Uterus (tissue), 4 donors: ENCODE data around the gene TAF13. TPM values are rescaled to one million over a fixed set of nuclear protein-coding genes. Genes with fewer than 3 reads are reported as not detected.

ENCODE experiments used
- DNase-seq, 2 donors: peaks; one replicate each; pipeline ENCODE4 v3.0.0-alpha.2; 2019 to 2020
- H3K27ac ChIP-seq, 2 donors: fragments of 200-600 bp; sonication (generic); 1 replicate in 1 of 2; 2 replicates in 1 of 2; pipeline ENCODE4 v1.5.1; 2016 to 2018
- H3K27me3 ChIP-seq, 2 donors: fragments of 200-600 bp; sonication (generic); one replicate each; pipeline ENCODE4 v1.5.1; 2018 to 2019; ENCODE audit warnings: control low read depth in 1 of 2
- H3K36me3 ChIP-seq, 2 donors: fragments of 200-600 bp; sonication (generic); one replicate each; pipeline ENCODE4 v1.5.1; 2019; ENCODE audit warnings: control low read depth in 1 of 2
- H3K4me1 ChIP-seq, 2 donors: fragments of 200-600 bp; sonication (generic); one replicate each; pipeline ENCODE4 v1.5.1; 2018 to 2019; ENCODE audit warnings: control low read depth in 1 of 2
- H3K4me3 ChIP-seq, 2 donors: fragments of 200-600 bp; sonication (generic); 1 replicate in 1 of 2; 2 replicates in 1 of 2; pipeline ENCODE4 v1.5.1; 2018 to 2019; ENCODE audit warnings: mild to moderate bottlenecking in 1 of 2
- H3K9me3 ChIP-seq, 2 donors: fragments of 200-600 bp; sonication (generic); one replicate each; pipeline ENCODE4 v1.5.1; 2019; ENCODE audit warnings: control low read depth in 1 of 2
- POLR2A ChIP-seq, 2 donors: fragments of 450-650 bp; IDR thresholded peaks; one replicate each; pipeline ENCODE4 v1.6.1; 2016; ENCODE audit warnings: antibody characterized with exemption in 2 of 2, mild to moderate bottlenecking in 1 of 2, moderate library complexity in 1 of 2
- intact Hi-C: fragments of 100-400 bp; cut with DNase I; formaldehyde crosslinking; loops from one replicate; pipeline ENCODE4 v1.15.1; 2023; ENCODE audit warnings: low total_unique reads
- total RNA-seq, 4 donors: library from RNA; depleted of rRNA in 3 of 4; stranded (reverse); fragments of >200 nt in 3 of 4; gene quantifications; one replicate each; pipeline versions ENCODE4 v1.1.0 to v1.2.4, GENCODE V29; 2014 to 2023
- TF ChIP-seq, protein P1 (sequence below), 4 experiments: fragments of 200-600 bp in 2 of 4; fragments of 450-650 bp in 2 of 4; sonication (generic) in 2 of 4; IDR thresholded peaks; one replicate each; pipeline ENCODE4 v1.5.1; 2016 to 2019; ENCODE audit warnings: antibody characterized with exemption in 4 of 4, mild to moderate bottlenecking in 2 of 4, moderate library complexity in 1 of 4
- donor health status: DM: yes; HTN: yes; CAD: no.

The TAF13 gene
- total RNA-seq, 4 donors from 2014 or later: 2.0 to 56.3 (median 25.7) TPM

DNA sequence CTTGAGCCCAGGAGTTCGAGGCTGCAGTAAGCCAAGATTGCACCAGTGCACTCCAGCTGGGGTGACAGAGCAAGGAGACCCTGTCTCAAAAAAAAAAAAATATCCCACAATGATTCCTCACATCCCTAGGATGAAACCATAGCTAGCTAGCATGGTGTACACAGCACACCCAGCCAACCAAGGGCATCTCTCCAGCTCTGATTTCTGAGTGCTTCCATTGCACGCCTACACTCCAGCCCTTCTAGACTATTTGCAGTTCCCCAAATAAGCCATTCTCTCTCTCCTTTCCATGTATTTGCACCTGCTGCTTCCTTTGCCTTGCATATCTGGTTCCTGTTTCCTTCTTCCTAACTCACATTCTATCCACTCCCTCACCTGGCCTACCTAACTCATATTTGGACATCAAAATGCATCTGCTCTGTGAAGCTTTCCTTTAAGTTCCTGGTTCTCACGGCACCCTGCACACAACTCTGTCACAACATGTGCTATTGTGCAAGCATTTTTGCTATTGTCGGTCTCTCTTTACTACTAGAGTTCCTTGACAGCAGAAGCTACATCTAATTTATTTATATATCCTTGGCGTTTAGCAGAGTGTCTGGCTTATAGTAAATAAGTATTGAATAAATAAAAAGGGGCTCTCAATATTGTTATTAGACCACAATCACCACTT is 35.7 kb upstream of the TAF13 start:
- Histone ChIP-seq H3K27me3 (peaks cover 3 to 15% of the 10 kb centered on the region in 2 donors), H3K4me1 (peaks cover 0 to 4% of the 10 kb centered on the region in 2 donors), H3K4me3 (no peak overlapping the region), H3K9me3 (no peaks in the 10 kb centered on the region), H3K36me3 (no peaks in the 10 kb centered on the region), H3K27ac (no peak overlapping the region)
- TF ChIP-seq, protein P1, sequence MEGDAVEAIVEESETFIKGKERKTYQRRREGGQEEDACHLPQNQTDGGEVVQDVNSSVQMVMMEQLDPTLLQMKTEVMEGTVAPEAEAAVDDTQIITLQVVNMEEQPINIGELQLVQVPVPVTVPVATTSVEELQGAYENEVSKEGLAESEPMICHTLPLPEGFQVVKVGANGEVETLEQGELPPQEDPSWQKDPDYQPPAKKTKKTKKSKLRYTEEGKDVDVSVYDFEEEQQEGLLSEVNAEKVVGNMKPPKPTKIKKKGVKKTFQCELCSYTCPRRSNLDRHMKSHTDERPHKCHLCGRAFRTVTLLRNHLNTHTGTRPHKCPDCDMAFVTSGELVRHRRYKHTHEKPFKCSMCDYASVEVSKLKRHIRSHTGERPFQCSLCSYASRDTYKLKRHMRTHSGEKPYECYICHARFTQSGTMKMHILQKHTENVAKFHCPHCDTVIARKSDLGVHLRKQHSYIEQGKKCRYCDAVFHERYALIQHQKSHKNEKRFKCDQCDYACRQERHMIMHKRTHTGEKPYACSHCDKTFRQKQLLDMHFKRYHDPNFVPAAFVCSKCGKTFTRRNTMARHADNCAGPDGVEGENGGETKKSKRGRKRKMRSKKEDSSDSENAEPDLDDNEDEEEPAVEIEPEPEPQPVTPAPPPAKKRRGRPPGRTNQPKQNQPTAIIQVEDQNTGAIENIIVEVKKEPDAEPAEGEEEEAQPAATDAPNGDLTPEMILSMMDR (IDR thresholded peaks at IDR 0.05): no peak
- no peak for TF ChIP-seq POLR2A (IDR thresholded peaks at IDR 0.05)
- intact Hi-C loops: no loop called here
- no peak for DNase-seq

DNA sequence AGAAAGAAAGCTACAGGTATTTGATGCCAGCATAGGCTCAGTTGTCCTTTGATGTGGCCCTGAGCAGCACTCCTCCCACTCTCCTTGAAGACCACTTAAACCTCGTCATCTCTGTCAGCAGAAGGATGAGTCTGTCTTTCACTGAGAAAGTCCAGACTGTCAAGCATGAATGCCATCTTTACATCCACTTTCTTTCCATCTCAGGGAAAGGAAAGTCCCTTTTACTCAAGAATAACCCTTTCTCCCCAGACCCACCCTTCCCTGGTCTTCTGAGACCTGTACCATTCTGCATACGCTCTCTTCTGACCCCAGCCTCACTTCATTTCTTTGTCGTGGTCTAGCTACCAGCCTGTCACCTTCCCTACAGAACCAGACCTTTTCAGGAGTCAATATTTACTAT is 34.1 kb upstream of the TAF13 start:
- H3K4me3 ChIP-seq: no peak overlapping the region
- no peaks in the 10 kb centered on the region for H3K9me3 ChIP-seq
- no peak overlapping the region for H3K27ac ChIP-seq
- no peak for TF ChIP-seq POLR2A (IDR thresholded peaks at IDR 0.05)
- TF ChIP-seq, protein P1 (IDR thresholded peaks at IDR 0.05): no peak
- H3K4me1 ChIP-seq: peaks cover 0 to 4% of the 10 kb centered on the region in 2 donors
- no peak for DNase-seq
- intact Hi-C loops: no loop called here
- peaks cover 3 to 10% of the 10 kb centered on the region in 2 donors for H3K27me3 ChIP-seq
- H3K36me3 ChIP-seq: no peaks in the 10 kb centered on the region

DNA sequence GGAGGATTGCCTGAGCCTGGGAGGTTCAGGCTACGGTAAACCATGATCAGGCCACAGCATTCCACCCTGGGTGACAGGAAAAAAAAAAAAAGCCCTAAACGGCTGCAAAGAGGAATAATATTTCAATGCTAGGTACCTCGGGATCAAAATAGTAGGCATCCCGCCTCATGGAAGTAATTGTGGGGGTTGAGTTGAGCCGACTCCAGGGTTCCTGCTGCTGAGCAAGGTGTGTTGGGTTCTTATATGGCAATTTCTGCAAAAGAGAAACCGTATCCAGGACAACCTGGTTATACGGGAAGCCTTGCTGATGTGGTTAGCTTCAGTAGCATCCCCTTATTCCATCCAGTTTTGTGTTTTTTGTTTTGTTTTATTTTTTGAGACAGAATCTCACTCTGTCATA is 32.0 kb upstream of the TAF13 start:
- TF ChIP-seq POLR2A (IDR thresholded peaks at IDR 0.05): no peak
- TF ChIP-seq, protein P1 (IDR thresholded peaks at IDR 0.05): no peak
- Histone ChIP-seq H3K27me3 (no peaks in the 10 kb centered on the region), H3K4me3 (no peak overlapping the region), H3K36me3 (no peaks in the 10 kb centered on the region), H3K9me3 (no peaks in the 10 kb centered on the region), H3K27ac (no peak overlapping the region), H3K4me1 (no peaks in the 10 kb centered on the region)
- no peak for DNase-seq
- intact Hi-C loops: no loop called here

DNA sequence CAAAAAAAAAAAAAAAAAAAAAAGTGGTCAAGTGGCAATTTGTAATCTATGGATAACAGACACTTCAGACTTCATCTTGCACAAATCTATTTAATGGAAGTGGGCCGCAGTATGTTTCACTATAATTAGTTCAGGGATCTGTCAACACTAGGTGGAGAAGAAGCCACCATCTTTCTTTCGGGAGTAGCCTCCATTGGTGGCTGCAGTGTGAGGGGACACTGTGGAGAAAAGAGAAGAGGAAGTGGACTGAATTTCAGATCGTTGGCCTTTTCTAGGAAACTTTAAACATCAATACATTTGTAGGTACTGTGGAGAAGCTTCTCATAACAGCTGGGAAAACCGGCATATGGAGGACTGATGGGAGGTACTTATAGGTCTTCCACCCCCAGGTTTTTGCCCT is 30.1 kb upstream of the TAF13 start:
- no peak for TF ChIP-seq POLR2A (IDR thresholded peaks at IDR 0.05)
- TF ChIP-seq, protein P1 (IDR thresholded peaks at IDR 0.05): no peak
- H3K36me3 ChIP-seq: no peaks in the 10 kb centered on the region
- H3K9me3 ChIP-seq: no peaks in the 10 kb centered on the region
- H3K4me1 ChIP-seq: no peaks in the 10 kb centered on the region
- no peaks in the 10 kb centered on the region for H3K27me3 ChIP-seq
- no peak overlapping the region for H3K27ac ChIP-seq
- intact Hi-C loops: no loop called here
- H3K4me3 ChIP-seq: no peak overlapping the region
- DNase-seq: no peak

DNA sequence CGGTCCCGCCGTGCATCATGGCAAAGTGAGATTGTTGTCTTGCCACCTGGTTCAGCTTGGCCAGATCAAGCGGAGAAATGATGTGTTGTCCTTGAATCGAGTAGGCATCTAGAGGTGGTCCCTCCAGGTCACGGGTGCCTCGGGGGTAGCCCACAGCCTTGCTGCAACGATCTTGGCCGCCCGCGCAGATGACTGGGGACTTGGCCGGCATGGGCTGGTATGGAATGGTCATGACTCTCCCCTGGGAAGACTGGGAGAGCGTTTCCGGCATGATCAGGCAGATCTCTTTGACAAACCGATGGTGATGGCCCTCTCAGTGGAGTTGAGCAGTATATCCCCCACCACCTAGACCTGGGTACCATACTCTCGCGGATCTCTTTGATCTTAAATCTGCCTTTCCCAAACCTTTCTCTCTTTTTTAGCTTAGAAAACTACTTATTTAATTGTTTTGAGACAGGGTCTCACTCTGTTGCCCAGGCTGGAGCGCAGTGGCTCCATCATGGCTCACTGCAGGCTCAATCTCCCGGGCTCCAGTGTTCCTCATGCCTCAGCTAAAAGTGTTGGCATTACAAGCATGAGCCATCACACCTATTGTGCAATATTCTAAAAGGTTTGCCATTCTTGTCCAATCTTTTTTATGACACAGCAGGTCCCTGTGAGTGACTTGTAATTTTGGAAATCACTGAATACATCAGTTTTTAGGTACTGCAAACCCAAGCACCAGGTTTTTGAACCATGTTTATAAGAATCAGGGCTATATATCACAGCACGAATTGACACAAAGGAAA is 28.8 kb upstream of the TAF13 start:
- Histone ChIP-seq H3K9me3 (no peaks in the 10 kb centered on the region), H3K27ac (no peak overlapping the region), H3K4me1 (peaks cover 0 to under 1% of the 10 kb centered on the region in 2 donors), H3K27me3 (no peaks in the 10 kb centered on the region), H3K36me3 (no peaks in the 10 kb centered on the region), H3K4me3 (no peak overlapping the region)
- no peak for DNase-seq
- TF ChIP-seq, protein P1 (IDR thresholded peaks at IDR 0.05): no peak
- no peak for TF ChIP-seq POLR2A (IDR thresholded peaks at IDR 0.05)
- intact Hi-C loops: no loop called here
